SU-DHL-6 (cell line): ENCODE data around the gene SLC8A2.

Experiments used
- EZH2phosphoT487 ChIP-seq: fragments of 200-600 bp; sonication (generic), shearing (Covaris generic); conservative IDR thresholded peaks from 2 replicates; pipeline ENCODE4 v1.6.1; 2018; ENCODE audit warnings: mild to moderate bottlenecking, antibody characterized with exemption, low read length, moderate library complexity, mixed read lengths
- TF ChIP-seq, protein P1 (sequence below): fragments of 200-600 bp; sonication (generic); IDR thresholded peaks from one replicate; pipeline ENCODE4 v1.5.1; 2017; ENCODE audit warnings: antibody characterized with exemption, mild to moderate bottlenecking, low read length, moderate library complexity; ENCODE audit not compliant: insufficient read depth, poor library complexity, severe bottlenecking

DNA sequence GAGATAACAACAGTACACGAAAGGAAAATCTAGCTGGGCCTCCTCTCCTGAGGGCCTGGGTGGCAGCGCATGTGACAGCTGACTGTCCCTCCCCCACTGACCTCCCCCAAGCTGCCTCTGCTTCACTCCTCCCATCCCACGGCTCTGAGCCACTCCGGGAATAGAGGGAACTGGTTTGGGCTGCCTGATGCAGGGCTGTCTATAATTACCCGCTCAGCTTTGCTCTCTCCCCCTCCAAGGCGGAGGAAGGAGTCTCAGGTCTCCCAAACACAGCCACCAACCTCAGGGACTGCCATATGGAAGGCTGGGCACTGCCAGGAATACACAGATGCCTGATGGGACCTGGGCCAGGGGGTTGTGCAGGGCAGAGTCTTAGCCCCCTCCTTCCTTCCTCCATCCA, 35.3 kb upstream of the SLC8A2 start:
- TF ChIP-seq EZH2phosphoT487, result no peak
- TF ChIP-seq, protein P1, sequence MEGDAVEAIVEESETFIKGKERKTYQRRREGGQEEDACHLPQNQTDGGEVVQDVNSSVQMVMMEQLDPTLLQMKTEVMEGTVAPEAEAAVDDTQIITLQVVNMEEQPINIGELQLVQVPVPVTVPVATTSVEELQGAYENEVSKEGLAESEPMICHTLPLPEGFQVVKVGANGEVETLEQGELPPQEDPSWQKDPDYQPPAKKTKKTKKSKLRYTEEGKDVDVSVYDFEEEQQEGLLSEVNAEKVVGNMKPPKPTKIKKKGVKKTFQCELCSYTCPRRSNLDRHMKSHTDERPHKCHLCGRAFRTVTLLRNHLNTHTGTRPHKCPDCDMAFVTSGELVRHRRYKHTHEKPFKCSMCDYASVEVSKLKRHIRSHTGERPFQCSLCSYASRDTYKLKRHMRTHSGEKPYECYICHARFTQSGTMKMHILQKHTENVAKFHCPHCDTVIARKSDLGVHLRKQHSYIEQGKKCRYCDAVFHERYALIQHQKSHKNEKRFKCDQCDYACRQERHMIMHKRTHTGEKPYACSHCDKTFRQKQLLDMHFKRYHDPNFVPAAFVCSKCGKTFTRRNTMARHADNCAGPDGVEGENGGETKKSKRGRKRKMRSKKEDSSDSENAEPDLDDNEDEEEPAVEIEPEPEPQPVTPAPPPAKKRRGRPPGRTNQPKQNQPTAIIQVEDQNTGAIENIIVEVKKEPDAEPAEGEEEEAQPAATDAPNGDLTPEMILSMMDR, result no peak
